Measurements from ENCODE around the gene MYH16. TPM values are rescaled to one million over a fixed set of nuclear protein-coding genes. Genes with fewer than 3 reads are reported as not detected.
"Not testable (repeated sequence)": the region's sequence is repeated elsewhere in the genome, so short reads cannot be mapped to it uniquely, and the experiment has no call there.

Gene MYH16
- total RNA-seq, 2 experiments from 2014 or later = not detected

GRCh38 chr7:99312316-99313203 lies 39.9 kb downstream of the MYH16 start:
- peak; percentile 79 for DNase-seq
- Mint-ChIP-seq H3K4me1 (ENCODE audit: low read depth) (peaks cover 7% of the 10 kb centered on the region), H3K4me3 (no peak overlapping the region), H3K9me3 (no peaks in the 10 kb centered on the region), H3K27ac (no peak overlapping the region), H3K36me3 (no peaks in the 10 kb centered on the region), H3K27me3 (peaks cover 9% of the 10 kb centered on the region)
- intact Hi-C loops (cut with micrococcal nuclease) = loop anchor here (1.0 to 2.0 kb wide), 2 partner anchors 38 to 272 kb away; no protein-coding TSS in a partner anchor
- ChIA-PET POLR2A (no interaction called here), CTCF (interaction anchor here (0.7 to 6.3 kb wide), 16 partner anchors 11 to 403 kb away, joined by 3 to 70 read pairs (median 4); partner anchors contain the start of gene ARPC1A)

DNA sequence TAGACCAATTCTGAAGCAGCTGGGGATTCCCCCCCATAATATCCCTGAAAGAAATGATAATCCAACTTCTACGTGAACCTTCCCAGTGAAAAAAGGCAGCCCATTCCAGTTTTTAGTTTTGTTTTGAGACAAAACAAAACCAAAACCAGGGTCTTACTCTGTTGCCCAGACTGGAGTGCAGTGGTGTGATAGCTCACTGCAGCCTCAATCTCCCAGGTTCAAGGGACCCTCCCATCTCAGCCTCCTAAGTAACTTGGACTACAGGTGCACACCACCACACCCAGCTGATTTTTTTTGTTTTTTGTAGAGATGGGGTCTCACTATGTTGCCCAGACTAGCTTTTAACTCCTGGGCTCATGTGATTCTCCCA lies 40.5 kb downstream of the MYH16 start:
- CTCF ChIA-PET = interaction anchor here (0.7 to 6.3 kb wide), 17 partner anchors 10 to 404 kb away, joined by 3 to 70 read pairs (median 4); partner anchors contain the start of gene ARPC1A
- H3K36me3 Mint-ChIP-seq = no peaks in the 10 kb centered on the region
- intact Hi-C loops (cut with micrococcal nuclease) = loop anchor here (1.0 to 2.0 kb wide), 2 partner anchors 38 to 273 kb away; no protein-coding TSS in a partner anchor
- no peak overlapping the region for H3K4me3 Mint-ChIP-seq
- no peak overlapping the region for H3K27ac Mint-ChIP-seq
- H3K27me3 Mint-ChIP-seq = peaks cover 9% of the 10 kb centered on the region
- no peak for DNase-seq
- peaks cover 7% of the 10 kb centered on the region for H3K4me1 Mint-ChIP-seq (ENCODE audit: low read depth)
- POLR2A ChIA-PET = no interaction called here
- no peaks in the 10 kb centered on the region for H3K9me3 Mint-ChIP-seq

GRCh38 chr7:99314504-99314903 lies 41.9 kb downstream of the MYH16 start:
- Mint-ChIP-seq H3K27ac (peak overlapping the region; percentile 3), H3K4me3 (no peak overlapping the region), H3K27me3 (peaks cover 9% of the 10 kb centered on the region), H3K36me3 (no peaks in the 10 kb centered on the region), H3K4me1 (ENCODE audit: low read depth) (peaks cover 7% of the 10 kb centered on the region), H3K9me3 (no peaks in the 10 kb centered on the region)
- intact Hi-C loops (cut with micrococcal nuclease) = loop anchor here (1.0 kb wide), 1 partner anchor 16 kb away; no protein-coding TSS in a partner anchor
- ChIA-PET POLR2A (no interaction called here), CTCF (interaction anchor here (0.8 to 6.3 kb wide), 5 partner anchors 17 to 440 kb away, joined by 3 to 70 read pairs (median 5); no protein-coding TSS in a partner anchor)
- peak; percentile 83 for DNase-seq

GRCh38 chr7:99320371-99320770 lies 47.7 kb downstream of the MYH16 start:
- H3K27ac Mint-ChIP-seq = no peak overlapping the region
- CTCF ChIA-PET = no interaction called here
- no peak for DNase-seq
- no peak overlapping the region for H3K4me3 Mint-ChIP-seq
- no peaks in the 10 kb centered on the region for H3K36me3 Mint-ChIP-seq
- intact Hi-C loops (cut with micrococcal nuclease) = loop anchor here (10.0 kb wide), 1 partner anchor 386 kb away; no protein-coding TSS in a partner anchor
- peaks cover 4% of the 10 kb centered on the region for H3K4me1 Mint-ChIP-seq (ENCODE audit: low read depth)
- no peaks in the 10 kb centered on the region for H3K27me3 Mint-ChIP-seq
- POLR2A ChIA-PET = no interaction called here
- H3K9me3 Mint-ChIP-seq = no peaks in the 10 kb centered on the region

DNA sequence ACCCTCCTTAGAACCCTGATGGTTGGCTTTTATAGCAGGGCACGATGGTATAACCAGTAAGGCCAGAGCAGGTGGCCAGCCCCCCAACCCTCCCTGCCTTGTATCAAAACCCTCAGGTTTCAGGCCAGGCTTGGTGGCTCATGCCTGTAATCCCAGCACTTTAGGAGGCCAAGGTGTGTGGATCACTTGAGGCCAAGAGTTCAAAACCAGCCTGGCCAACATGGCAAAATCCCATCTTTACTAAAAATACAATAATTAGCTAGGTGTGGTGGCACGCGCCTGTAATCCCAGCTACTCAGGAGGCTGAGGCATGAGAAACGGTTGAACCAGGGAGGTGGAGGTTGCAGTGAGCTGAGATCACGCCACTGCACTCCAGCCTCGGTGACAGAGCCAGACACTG lies 50.0 kb downstream of the MYH16 start:
- DNase-seq = not testable (repeated sequence)

DNA sequence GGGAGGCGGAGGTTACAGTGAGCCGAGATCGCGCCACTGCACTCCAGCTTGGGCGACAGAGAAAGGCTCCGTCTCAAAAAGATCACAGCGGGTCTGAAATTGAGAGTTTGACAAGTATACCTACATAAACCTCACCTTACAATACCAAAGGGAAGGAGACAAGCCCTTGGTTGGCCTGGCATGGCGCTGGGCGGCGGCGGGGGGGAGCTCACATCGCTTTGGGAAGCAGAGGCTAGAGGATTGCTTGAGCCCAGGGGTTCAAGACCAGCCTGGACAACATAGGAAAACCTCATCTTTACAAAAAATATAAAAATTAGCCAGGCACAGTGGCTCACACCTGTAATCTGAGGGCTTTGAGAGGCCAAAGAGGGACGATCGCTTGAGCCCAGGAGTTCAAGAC lies 51.9 kb downstream of the MYH16 start:
- ChIA-PET POLR2A (no interaction called here), CTCF (interaction anchor here (1.1 kb wide), 1 partner anchor 287 kb away, joined by 3 read pairs; no protein-coding TSS in a partner anchor)
- Mint-ChIP-seq H3K4me3 (peak overlapping the region; percentile 87), H3K36me3 (peaks cover 9% of the 10 kb centered on the region), H3K27me3 (no peaks in the 10 kb centered on the region), H3K9me3 (no peaks in the 10 kb centered on the region), H3K27ac (no peak overlapping the region), H3K4me1 (ENCODE audit: low read depth) (peaks cover 32% of the 10 kb centered on the region)
- intact Hi-C loops (cut with micrococcal nuclease) = loop anchor here (10.0 kb wide), 1 partner anchor 390 kb away; no protein-coding TSS in a partner anchor
- DNase-seq = no peak

More for the DNA sequence above, 50.0 kb downstream of the MYH16 start:
- H3K36me3 Mint-ChIP-seq, H3K27ac Mint-ChIP-seq, POLR2A ChIA-PET, H3K27me3 Mint-ChIP-seq, H3K4me3 Mint-ChIP-seq, H3K9me3 Mint-ChIP-seq: not testable (repeated sequence)
- peaks cover 16% of the 10 kb centered on the region for H3K4me1 Mint-ChIP-seq (ENCODE audit: low read depth)
- CTCF ChIA-PET = interaction anchor here (1.6 kb wide), 1 partner anchor 10 kb away, joined by 6 read pairs; no protein-coding TSS in a partner anchor
- intact Hi-C loops (cut with micrococcal nuclease) = loop anchor here (10.0 kb wide), 1 partner anchor 388 kb away; no protein-coding TSS in a partner anchor

DNA sequence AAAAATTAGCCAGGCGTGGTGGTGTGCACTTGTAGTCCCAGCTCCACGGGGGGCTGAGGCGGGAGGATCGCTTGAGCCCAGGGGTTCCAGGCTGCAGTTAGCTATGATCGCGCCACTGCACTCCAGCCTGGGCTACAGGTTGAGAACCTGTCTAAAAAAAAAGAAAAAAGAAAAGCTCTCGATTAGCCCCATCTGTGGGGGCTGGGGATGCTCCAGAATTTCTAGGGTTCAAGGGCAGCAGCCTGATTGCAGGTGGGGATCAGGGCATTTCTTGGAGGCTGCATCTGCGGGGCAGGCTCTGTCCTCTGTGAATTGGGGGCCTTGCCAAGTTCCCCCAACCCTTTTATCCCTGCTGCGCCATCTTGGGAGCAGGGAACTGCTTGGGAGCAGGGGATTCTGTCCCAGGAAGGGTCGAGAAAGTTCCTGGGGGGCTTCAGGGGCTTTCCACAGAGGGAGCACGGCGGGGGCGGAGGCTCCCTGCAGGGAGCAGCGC lies 52.4 kb downstream of the MYH16 start:
- H3K27ac Mint-ChIP-seq = peak overlapping the region; percentile 84
- peak overlapping the region; percentile 87 for H3K4me3 Mint-ChIP-seq
- H3K4me1 Mint-ChIP-seq (ENCODE audit: low read depth) = peaks cover 36% of the 10 kb centered on the region
- H3K9me3 Mint-ChIP-seq = no peaks in the 10 kb centered on the region
- intact Hi-C loops (cut with micrococcal nuclease) = loop anchor here (5.0 to 10.0 kb wide), 2 partner anchors 183 to 390 kb away; partner anchors contain the start of gene SMURF1
- no peaks in the 10 kb centered on the region for H3K27me3 Mint-ChIP-seq
- H3K36me3 Mint-ChIP-seq = peaks cover 9% of the 10 kb centered on the region
- CTCF ChIA-PET = interaction anchor here (0.7 to 1.7 kb wide), 3 partner anchors 9 to 288 kb away, joined by 3 to 4 read pairs (median 3); no protein-coding TSS in a partner anchor
- POLR2A ChIA-PET = interaction anchor here (1.0 kb wide), 2 partner anchors 56 to 83 kb away, joined by 3 read pairs; partner anchors contain the start of genes BUD31 and PDAP1
- DNase-seq = no peak

GRCh38 chr7:99325592-99326407 lies 53.2 kb downstream of the MYH16 start, which contains the start of gene ARPC1A:
Gene ARPC1A, plus strand, starts transcription at chr7:99325898. Its CDS starts 7,456 bp downstream, at chr7:99333354.
- intact Hi-C loops (cut with micrococcal nuclease) = loop anchor here (5.0 to 10.0 kb wide), 2 partner anchors 183 to 391 kb away; partner anchors contain the start of gene SMURF1
- ChIA-PET POLR2A (interaction anchor here (1.0 kb wide), 2 partner anchors 55 to 82 kb away, joined by 3 read pairs; partner anchors contain the start of genes BUD31 and PDAP1), CTCF (interaction anchor here (0.7 to 1.7 kb wide), 4 partner anchors 10 to 288 kb away, joined by 3 to 5 read pairs (median 4); no protein-coding TSS in a partner anchor)
- H3K27me3 Mint-ChIP-seq = no peaks in the 10 kb centered on the region
- H3K4me1 Mint-ChIP-seq (ENCODE audit: low read depth) = peaks cover 44% of the 10 kb centered on the region
- peaks cover 9% of the 10 kb centered on the region for H3K36me3 Mint-ChIP-seq
- peak; percentile 94 for DNase-seq
- H3K4me3 Mint-ChIP-seq = peak within 1 kb of the TSS; percentile 87
- no peaks in the 10 kb centered on the region for H3K9me3 Mint-ChIP-seq
- peak within 1 kb of the TSS; percentile 84 for H3K27ac Mint-ChIP-seq

DNA sequence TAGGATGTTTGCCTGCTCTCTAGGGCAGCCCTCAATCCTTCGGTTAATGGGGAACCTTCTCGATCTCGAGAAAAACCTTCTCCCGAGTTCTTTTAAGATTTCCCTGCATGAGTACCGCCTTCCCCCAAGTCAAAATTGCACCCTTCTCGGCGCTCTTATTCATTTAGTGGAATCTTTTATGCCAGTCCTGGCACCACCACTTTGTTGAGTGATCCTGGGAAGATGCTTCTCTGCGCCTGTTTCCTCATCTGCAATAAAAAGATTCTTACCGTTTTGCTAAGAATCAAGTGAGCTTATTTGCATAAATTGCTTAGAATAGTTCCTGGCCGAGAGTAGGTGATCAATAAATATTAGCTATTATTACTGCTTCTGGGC lies 53.8 kb downstream of the MYH16 start:
- ChIA-PET POLR2A (interaction anchor here (1.3 kb wide), 1 partner anchor 82 kb away, joined by 4 read pairs; the partner anchor contains the start of genes BUD31 and PDAP1), CTCF (interaction anchor here (0.6 to 1.7 kb wide), 5 partner anchors 11 to 293 kb away, joined by 4 to 7 read pairs (median 5); no protein-coding TSS in a partner anchor)
- no peak for DNase-seq
- Mint-ChIP-seq H3K4me3 (peak overlapping the region; percentile 87), H3K36me3 (peaks cover 9% of the 10 kb centered on the region), H3K4me1 (ENCODE audit: low read depth) (peaks cover 50% of the 10 kb centered on the region), H3K27ac (peak overlapping the region; percentile 84), H3K27me3 (no peaks in the 10 kb centered on the region), H3K9me3 (no peaks in the 10 kb centered on the region)
- intact Hi-C loops (cut with micrococcal nuclease) = loop anchor here (5.0 to 10.0 kb wide), 2 partner anchors 184 to 392 kb away; partner anchors contain the start of gene SMURF1

DNA sequence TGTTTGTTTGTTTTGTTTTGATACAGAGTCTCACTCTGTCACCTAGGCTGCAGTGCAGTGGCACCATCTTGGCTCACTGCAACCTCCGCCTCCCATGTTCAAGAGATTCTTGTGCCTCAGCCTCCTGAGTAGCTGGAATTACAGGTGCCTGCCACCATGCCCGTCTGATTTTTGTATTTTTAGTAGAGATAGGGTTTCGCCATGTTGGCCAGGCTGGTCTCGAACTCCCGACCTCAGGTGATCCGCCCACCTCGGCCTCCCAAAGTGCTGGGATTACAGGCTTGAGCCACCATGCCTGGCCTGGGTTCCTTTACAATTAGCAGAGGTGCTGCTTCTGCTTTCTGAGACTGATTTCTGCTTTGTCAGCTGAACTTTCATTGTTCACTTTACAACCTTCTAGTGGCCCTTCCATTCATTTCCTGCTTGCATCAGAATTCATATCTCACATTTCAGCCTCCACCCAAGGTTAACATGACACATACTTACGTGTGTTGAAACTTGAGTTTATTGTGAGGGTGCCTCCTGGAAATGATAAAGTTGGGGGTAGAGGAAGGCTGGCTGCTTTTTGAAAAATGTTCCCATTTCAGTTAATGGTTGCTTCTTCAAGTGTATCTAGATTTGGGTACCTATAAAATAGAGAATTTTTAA lies 57.8 kb downstream of the MYH16 start:
- H3K9me3 Mint-ChIP-seq, H3K27me3 Mint-ChIP-seq: not testable (repeated sequence)
- peak; percentile 54 for DNase-seq
- Mint-ChIP-seq H3K4me1 (ENCODE audit: low read depth) (peaks cover 60% of the 10 kb centered on the region), H3K27ac (peak overlapping the region; percentile 89), H3K36me3 (peaks cover 23% of the 10 kb centered on the region), H3K4me3 (peak overlapping the region; percentile 38)
- CTCF ChIA-PET = interaction anchor here (1.3 to 1.5 kb wide), 2 partner anchors 17 to 31 kb away, joined by 4 read pairs; no protein-coding TSS in a partner anchor
- POLR2A ChIA-PET = interaction anchor here (0.6 to 1.8 kb wide), 3 partner anchors 79 to 453 kb away, joined by 3 to 8 read pairs (median 6); partner anchors contain the start of genes BUD31 and PDAP1
- intact Hi-C loops (cut with micrococcal nuclease) = loop anchor here (1.0 to 2.0 kb wide), 4 partner anchors 16 to 452 kb away; partner anchors contain the start of genes TRRAP and ZNF789

All from activated CD4-positive, alpha-beta memory T cell treated with anti-CD3 and anti-CD28 coated beads for 36 hours (primary cell).